GM19372 (cell line): ENCODE measurements around the gene GNAO1.

ENCODE experiments used
- ATAC-seq: cut with Tn5 transposase; IDR thresholded peaks from one replicate; pipeline ENCODE4 v1.9.1; 2021; ENCODE audit warnings: mild to moderate bottlenecking, low read depth, moderate library complexity; ENCODE audit not compliant: unreplicated experiment

GNAO1 gene

DNA sequence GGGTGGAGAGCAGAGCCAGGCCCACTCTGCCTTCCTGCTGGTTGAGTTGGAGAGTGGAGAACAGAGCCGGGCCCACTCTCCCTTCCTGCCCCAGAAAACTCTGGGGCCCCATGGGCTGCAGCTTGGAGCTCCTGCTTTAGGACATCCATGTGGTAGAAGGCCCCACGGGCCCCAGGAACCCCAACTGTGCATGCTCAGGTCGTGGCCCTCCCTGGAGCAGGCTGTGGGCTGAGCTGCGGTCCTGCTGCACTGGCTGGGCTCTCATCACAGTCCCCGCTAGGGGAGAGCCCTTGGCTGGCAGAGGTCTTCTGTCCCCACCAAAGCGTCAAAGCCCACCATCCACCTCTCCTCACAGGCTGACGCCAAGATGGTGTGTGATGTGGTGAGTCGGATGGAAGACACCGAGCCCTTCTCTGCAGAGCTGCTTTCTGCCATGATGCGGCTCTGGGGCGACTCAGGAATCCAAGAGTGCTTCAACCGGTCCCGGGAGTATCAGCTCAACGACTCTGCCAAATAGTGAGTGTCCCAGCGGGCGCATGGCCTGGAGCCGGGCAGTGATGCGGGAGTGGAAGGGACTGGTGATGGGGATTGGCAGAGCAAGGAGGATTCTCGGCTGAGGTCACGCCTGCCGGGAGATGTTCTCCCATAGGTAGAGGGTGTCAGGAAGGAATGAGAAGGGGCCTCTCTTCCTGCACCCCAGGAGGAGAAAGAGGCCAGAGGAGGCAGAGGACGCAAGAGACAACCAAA is 137.2 kb downstream of the GNAO1 start:
- no peak for ATAC-seq

DNA sequence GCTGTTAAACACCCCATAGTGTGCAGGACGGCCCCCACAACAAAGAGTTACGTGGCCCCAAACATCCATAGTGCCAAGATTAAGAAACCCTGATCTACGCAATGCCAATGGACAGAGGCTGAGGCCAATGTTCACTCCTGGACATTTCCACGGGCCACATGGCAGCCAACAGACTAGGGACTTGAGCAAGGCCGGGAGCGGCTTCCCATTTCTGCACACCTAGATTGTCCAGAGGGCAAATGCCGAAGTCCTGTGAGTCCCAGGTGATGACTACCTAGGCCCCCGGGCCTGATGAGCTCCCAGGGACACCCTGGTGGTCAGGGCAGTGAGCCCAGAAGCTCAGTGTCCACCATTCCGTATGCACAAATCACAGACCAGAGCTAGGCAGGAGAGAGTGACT is 138.6 kb downstream of the GNAO1 start:
- ATAC-seq = no peak

DNA sequence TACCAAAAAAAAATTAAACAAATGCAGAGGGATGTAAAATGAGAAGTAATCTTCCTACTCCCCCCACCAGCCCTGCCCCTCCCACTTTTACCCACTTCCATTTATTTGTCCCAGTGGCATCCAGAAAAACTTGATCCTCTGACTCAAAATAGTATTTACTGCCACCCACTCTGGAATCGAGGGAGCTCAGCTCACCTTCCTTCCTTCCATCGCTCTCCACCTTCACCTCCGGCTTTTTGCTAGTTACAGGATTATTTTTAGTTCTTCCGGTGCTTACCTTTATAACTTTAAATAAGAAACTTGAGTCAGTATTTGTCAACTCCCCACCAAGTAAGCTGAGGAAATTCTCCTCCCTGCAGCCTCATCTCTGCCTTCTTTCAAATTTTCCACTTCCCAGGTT is 139.2 kb downstream of the GNAO1 start:
- ATAC-seq = no peak

DNA sequence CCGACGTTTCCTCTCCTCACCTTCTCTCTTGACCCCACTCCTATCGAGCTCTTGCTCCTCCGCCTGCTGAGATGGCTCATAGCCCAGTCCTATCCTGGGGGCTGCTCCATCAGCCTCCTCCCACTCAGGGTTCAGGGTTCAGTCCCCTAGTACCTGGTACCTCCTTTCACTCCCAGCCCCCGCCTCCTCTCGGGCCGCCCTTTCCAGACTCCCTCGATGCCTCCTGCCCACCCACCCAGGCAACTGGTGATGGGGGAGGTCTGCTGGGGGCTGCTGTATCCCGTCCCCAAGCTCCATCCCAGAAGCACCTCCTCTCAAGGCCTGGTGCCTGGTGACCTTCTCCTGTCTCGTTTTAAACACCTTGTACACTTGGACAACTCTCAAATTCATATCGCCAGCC is 140.1 kb downstream of the GNAO1 start:
- no peak for ATAC-seq

DNA sequence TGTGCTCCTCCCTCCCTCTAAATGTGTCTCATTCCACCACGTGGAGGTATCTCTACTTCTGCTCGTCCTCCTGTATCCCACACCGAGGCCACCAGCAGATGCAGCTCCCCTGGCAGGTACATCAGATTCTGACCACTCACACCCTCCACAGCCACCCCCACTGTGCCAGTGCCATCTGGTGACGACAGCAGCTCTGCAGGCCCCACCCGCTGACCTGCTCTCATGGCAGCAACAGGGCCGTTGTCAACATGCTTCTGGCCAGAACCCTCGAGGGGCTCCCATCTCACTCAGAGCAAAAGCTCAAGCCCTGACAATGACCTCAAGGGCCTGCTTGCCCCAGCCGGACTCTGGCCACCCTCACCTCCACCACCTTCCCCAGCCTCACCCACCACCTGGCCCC is 140.6 kb downstream of the GNAO1 start:
- no peak for ATAC-seq

DNA sequence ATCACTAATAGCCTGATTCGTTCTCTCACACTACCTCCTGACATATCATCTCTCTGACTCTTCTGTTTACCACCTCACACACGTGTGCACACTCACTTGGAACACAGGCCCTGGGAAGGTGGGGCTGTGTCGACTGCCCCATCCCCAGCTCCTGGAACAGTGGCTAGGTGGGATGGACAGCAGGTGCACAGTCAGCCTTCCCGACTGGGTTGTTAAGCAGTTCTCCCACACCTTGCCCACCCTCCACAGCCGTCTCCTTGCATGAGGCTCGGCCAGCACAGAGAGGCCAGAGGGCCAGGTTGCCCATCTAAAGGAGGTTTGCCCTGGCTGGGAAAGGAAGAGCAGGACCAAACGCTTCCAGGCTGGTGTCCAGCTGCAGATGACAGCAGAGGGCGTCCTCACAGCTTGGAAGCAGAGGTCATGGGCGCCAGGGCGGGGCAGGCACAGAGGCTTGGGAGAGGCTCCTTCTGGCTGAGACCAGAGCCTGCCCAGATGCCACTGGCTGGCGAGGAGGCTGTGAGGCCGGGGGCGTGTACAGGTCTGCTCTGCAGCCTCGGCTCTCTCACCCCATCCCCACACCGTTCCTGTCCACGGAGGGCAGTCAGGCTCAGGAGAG is 141.3 kb downstream of the GNAO1 start:
- no peak for ATAC-seq

DNA sequence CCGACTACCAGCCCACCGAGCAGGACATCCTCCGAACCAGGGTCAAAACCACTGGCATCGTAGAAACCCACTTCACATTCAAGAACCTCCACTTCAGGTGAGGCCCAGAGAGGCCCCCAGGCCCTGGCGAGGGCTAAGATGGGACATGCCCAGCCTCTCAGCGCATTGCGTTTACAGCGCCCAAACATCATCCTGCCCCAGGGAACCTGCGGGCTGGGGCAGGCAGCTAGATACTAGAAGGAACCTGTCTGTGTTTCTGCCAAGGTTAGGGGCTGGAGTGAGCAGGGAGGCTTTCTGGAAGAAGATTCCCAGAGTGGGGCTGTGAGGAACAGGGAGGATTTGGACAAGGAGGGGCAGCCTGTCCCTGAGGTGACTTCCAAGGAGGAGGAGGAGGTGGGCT is 143.5 kb downstream of the GNAO1 start:
- no peak for ATAC-seq

DNA sequence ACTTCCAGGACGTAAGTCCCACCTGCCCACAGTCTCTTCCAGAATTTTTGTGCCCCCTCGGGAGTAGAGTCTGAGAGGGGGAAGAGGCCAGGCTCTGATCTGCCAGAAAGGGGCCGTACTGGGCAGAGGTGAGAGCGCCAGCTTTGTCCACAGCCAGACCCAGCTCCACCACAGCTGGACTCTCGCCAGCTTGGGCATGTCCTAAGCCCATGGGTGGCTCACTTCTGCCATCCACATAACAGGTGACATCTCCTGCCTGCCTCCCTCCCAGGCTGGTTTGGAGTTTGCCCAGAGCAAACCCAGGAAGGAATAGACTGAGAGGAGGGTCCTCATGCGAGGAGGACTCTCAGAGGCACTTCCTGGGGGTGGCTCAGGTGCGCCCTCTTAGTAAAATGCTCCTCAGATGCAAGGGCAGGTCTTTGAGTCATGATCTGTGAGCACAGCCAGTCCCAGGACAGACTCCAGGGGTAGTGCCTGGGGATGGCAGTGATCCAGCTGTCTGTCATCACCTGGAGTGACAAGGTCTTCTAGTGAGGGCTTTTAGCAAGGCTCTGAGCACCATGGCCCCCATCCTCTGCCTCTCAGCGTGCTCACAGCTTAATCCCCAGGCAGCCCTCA is 144.9 kb downstream of the GNAO1 start:
- no peak for ATAC-seq

DNA sequence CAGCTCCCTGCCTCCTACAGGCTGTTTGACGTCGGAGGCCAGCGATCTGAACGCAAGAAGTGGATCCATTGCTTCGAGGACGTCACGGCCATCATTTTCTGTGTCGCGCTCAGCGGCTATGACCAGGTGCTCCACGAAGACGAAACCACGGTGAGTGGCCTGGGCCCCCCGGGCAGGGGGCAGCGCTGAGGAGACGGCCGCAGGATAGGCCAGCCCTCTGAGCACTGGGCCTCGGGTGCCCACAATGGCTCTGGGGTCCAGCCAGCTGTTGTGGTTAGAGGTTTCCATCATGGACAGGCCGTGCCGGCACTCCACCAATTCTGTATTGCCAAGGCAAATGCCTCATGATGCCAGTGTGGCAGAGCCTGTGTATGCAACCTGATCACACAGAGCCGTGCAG is 145.4 kb downstream of the GNAO1 start:
- no peak for ATAC-seq

DNA sequence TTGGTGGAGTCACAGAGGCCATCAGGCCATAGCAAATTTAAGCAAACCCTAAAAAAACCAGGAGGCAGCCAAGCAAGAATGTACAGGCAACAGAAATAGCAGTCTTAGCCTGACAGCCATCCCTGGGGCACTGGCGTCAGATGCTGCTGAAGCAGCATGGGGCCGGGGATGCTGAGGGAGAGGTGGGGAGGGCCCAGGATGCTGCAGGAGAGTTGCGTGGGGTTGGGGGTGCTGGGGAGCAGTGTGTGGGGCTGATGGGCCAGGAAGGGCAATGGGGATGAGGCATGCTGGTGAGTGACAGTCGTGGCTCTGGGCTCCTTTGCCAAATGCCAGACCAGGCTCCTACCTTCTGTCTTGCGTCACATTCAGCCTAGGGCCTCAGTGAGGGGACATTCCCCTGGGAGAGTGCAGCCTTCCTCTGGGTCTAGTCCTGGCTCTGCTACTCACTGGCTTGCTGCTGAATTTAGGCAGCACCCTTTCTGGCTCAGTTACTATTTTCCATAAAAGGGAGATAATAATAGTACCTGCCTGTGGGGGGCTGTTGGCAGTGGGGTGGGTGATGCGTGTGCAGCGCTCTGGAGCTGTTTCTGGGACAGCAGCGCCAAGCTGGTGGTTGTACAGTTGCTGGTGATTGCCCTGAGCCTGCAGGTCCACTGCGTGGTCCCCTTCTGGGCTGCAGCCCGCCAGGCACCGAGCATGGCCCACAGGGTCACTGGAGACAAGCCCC is 146.0 kb downstream of the GNAO1 start:
- no peak for ATAC-seq

DNA sequence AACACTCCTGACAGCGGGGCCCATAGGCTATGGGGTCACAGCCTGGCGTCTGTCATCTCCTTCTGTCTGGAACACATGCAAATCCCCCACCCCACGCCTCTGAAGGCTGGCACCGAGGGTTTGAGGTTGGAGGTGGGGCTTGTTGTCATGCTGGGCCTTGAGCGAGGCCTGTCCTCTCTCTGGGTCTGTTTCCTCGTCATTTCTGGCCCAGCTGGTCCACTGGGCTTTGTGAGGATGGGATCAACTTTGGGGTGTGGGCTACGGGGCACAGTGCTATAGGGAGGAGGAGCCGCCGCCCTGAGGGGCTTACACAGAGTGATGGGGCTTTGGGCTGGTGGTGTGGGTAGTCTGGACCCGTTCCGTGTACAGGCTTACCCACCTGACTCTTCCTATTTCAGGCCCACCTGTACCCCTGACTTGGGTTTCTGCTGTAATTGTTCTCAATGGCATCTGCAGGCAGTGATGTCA is 146.6 kb downstream of the GNAO1 start:
- ATAC-seq = no peak

DNA sequence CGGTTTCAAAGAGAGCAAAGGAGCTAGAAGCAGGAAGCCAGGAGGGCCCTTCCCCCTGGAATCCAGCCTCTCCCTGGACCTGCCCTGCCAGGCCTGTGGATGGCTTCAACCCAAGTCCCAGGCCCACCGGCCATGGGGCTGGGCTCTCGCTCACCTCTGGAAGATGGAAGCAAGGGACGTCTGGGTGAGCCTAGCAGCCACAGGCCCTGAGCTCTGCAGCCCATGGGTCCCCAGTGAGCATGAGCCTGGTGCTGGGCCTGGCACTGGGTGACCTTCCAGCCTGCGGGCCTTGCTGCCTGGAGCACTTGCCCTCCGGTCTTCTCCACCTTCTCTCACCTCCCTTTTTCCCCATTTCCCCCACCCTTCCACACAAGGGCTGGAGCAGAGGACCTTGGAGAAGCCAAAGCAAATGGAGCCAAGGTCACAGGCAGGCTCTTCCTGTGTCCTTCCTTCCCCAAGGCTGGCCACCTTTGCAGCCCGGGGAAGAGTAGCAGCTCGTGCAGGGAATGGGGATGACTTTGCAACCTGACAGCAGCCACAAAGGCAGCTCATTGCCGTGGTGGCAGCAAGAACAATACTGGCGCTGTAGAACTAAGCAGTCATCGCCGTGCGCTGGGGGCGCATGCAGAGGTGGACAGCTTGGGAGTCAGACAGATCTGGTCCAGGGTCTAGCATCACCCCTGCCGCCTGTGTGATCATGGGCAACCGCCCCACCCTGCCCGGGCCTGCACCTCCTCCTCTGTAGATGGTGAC is 147.5 kb downstream of the GNAO1 start:
- ATAC-seq = no peak

DNA sequence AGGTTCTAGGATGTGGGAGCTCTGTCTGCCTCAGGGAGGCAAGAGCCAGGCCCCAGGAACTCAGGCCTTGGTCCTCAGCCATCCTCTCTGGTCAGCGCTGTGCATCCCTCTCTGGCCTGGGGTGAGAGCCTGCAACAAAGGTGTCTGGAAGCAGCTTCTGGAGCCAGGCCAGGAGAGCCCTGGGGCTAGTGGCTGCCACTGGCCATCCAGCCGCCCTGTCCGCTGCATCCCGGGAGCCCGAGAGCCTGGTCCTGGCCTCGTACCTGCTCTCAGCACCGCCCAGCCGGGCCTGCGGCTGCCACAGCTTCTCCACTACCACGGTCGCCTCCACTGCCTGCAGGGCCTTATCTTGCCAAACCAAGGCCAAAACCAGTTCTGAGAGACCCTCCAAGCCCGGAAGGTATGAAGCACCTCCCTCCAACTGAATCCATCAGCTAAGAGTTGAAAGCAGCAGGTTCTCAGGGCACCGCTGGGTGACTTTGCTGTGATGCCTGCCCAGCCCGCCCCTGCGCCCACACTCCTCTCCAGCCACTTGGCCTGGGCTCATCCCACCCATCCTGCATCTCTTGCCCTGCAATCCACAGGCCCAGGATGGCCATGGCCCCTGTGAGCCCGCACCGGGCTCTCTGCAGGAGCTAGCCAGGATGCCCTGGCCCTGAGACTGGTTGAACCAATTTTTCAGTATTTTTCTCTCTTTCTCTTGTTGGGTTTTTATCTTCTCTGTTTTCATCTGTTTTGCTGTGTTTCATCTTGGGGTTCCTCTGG is 148.3 kb downstream of the GNAO1 start:
- no peak for ATAC-seq

DNA sequence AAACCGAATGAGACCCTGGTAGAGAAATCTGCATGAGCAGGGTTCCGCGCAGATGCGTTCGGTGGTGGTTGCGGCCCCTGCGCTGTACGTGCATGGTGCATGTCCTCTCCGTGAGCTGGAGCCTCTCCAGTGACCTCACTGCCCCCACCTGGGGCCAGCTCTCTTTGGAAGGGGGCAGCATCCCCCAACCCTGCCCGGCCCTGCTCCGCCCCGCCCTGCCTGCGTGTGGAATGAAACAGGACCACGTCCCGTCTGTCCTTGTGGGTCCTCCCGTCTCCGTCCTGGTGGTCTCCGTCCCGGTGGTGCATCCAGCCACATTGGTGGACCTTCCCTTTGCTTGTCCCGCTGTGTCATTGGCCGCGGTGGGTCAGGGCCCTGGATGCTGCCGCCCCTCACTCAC is 149.1 kb downstream of the GNAO1 start:
- ATAC-seq = no peak

DNA sequence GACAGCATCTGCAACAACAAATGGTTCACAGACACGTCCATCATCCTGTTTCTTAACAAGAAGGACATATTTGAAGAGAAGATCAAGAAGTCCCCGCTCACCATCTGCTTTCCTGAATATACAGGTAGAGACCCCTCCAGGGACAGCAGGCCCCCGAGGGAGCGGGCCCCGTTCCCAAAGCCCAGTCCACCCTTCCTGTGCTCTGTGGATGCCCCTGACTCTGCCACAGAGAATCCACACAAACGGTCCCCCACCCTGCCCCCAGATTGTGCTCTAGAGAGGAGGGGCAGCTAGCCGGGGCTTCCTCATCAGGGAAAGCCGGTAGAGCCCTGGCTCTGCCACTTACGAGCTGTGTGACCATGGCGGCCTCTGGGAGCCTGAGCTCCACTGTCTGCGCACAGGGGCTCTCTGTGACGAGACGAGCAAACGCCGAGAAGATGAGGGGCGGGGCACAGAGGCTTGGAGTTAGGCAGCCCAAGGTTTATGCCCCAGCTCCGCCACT is 149.6 kb downstream of the GNAO1 start:
- no peak for ATAC-seq

DNA sequence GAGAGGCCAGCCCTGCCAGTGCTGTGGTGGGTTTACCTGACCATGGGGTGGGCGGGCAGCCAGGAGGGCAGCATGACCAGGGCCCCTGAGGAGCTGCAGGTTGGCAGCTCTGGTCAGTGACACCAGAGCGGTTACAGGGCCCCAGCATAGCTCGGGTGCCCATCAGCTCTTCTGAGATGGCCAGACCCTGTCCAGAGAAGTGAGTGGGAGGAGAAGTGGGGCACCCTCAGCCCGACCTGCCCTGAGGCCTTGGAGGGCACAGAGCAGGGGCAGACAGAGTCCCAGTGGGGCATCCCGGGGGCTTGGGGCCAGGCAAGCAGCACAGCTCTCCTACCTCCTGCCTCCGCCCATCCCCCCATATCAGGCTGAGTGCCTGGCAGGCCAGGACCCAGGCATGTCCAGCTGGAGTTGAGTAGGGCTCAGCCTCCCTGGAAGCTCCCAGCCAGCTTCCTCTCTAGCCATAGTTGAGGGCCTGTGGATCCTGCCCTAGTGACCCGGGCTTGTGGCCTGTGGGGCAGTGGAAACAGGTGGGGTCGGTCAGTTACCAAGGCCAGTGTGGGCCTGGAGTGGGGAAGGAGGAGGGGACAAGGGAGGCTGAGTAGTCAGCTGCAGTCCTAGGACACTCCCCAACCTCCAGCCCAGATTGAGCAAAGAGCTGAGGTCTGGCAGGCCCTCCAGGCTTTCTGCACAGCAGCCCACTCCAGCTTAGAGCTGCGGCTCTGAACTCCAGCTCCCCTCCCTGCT is 150.5 kb downstream of the GNAO1 start:
- no peak for ATAC-seq

DNA sequence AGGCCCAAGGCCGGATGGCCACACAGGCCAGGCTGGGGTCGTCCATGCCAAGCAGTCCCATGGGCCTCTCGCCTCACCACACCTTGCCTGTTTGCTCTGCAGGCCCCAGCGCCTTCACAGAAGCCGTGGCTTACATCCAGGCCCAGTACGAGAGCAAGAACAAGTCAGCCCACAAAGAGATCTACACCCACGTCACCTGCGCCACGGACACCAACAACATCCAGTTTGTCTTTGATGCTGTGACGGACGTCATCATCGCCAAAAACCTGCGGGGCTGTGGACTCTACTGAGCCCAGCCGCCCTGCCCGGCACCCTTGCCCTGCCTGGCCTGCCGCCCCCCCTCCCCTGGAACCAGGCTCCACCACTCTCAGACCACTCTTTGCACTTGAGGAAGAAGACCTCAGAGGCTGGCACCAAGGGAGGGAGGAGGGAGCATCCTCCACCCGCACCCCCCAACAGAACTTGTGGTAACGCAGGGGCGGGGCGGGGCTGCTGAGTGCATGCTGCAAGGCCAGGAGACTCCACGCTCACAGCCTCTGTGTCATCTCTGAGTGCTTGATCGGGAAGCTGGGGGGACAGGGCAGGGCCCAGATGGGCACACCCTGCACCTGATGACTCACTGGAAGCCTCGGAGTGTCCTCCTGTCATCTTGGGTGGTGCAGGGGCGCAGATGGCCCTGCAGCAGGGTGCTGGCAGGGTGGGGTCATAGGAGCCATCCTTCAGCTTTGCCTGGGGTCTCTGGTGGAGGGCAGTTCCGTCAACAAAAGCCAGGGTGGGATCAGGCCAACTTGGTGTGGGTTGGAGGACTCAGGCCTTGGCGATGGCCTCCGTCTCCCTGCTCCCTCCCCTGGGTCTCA is 152.6 kb downstream of the GNAO1 start:
- no peak for ATAC-seq
